Keratinocyte (primary cell): ENCODE results near the gene DDX49. TPM values are rescaled to one million over a fixed set of nuclear protein-coding genes. Genes with fewer than 3 reads are reported as not detected.

ENCODE experiments used
- DNase-seq: peaks from one replicate; pipeline ENCODE4 v3.0.0-alpha.2; 2011; ENCODE audit warnings: low read depth, missing footprints, low spot score
- FAIRE-seq: peaks from 2 replicates; lab custom pipeline; 2011; peaks lifted over from hg19 to GRCh38; lab: Jason Lieb, UNC
- H2AFZ ChIP-seq: 2 replicates; pipeline ENCODE4 v1.6.0; 2012; ENCODE audit warnings: low read length, control low read depth, inconsistent platforms; ENCODE audit not compliant: control insufficient read depth
- H3K27ac ChIP-seq: 2 replicates; pipeline ENCODE4 v1.5.1; 2011; ENCODE audit warnings: low read length; ENCODE audit not compliant: control insufficient read depth, insufficient read depth
- H3K27me3 ChIP-seq: 3 replicates; pipeline ENCODE4 v1.6.0; 2011; ENCODE audit warnings: low read length; ENCODE audit not compliant: control insufficient read depth, insufficient read depth; ENCODE audit errors: extremely low read depth
- H3K36me3 ChIP-seq, 2 experiments: 2 replicates in 1 of 2; 3 replicates in 1 of 2; pipeline ENCODE4 v1.5.1; 2011; ENCODE audit warnings: low read length in 2 of 2, mild to moderate bottlenecking in 1 of 2; ENCODE audit not compliant: control insufficient read depth in 2 of 2, insufficient read depth in 2 of 2; ENCODE audit errors: extremely low read depth in 1 of 2
- H3K4me1 ChIP-seq: 3 replicates; pipeline ENCODE4 v1.5.1; 2011; ENCODE audit warnings: low read length; ENCODE audit not compliant: control insufficient read depth, insufficient read depth; ENCODE audit errors: extremely low read depth
- H3K4me2 ChIP-seq: 3 replicates; pipeline ENCODE4 v1.6.0; 2011; ENCODE audit warnings: low read depth, low read length; ENCODE audit not compliant: control insufficient read depth, insufficient read depth; ENCODE audit errors: extremely low read depth
- H3K4me3 ChIP-seq, 3 experiments: fragments of 200-600 bp in 1 of 3; sonication (generic) in 1 of 3; 2 replicates in 2 of 3; 3 replicates in 1 of 3; pipeline ENCODE4 v1.5.1; 2011 to 2016; ENCODE audit warnings: low read length in 3 of 3, mild to moderate bottlenecking in 3 of 3, control low read depth in 2 of 3, inconsistent platforms in 1 of 3, low read depth in 1 of 3, mixed read lengths in 1 of 3, mixed run types in 1 of 3, moderate library complexity in 1 of 3; ENCODE audit not compliant: control insufficient read depth in 2 of 3, insufficient read depth in 2 of 3; ENCODE audit errors: extremely low read depth in 1 of 3
- H3K79me2 ChIP-seq: 2 replicates; pipeline ENCODE4 v1.6.0; 2012; ENCODE audit warnings: low read length; ENCODE audit not compliant: control insufficient read depth, insufficient read depth
- H3K9ac ChIP-seq: 3 replicates; pipeline ENCODE4 v1.6.0; 2011; ENCODE audit warnings: low read length; ENCODE audit not compliant: control insufficient read depth, insufficient read depth; ENCODE audit errors: extremely low read depth
- H3K9me1 ChIP-seq: 3 replicates; pipeline ENCODE4 v1.6.0; 2011; ENCODE audit warnings: low read length; ENCODE audit not compliant: control insufficient read depth, insufficient read depth; ENCODE audit errors: extremely low read depth
- H3K9me3 ChIP-seq: 2 replicates; pipeline ENCODE4 v1.5.1; 2012; ENCODE audit warnings: low read depth, low read length; ENCODE audit not compliant: control insufficient read depth
- H4K20me1 ChIP-seq: 3 replicates; pipeline ENCODE4 v1.6.0; 2011; ENCODE audit warnings: low read length; ENCODE audit not compliant: control insufficient read depth, insufficient read depth; ENCODE audit errors: extremely low read depth
- CTCF ChIP-seq, 3 experiments: IDR thresholded peaks in 1 of 3; conservative IDR thresholded peaks in 1 of 3; optimal IDR thresholded peaks in 1 of 3; 2 replicates in 2 of 3; 3 replicates in 1 of 3; pipeline versions ENCODE3 to v1.5.1; 2011; ENCODE audit warnings: low read length in 3 of 3, mild to moderate bottlenecking in 3 of 3, moderate library complexity in 2 of 3, control low read depth in 1 of 3, inconsistent platforms in 1 of 3; ENCODE audit not compliant: insufficient read depth in 2 of 3; ENCODE audit errors: extremely low read depth in 1 of 3
- EZH2 ChIP-seq: IDR thresholded peaks from one replicate; pipeline ENCODE4 v1.6.1; 2012; ENCODE audit warnings: inconsistent platforms, mild to moderate bottlenecking, low read length, moderate library complexity
- dilution Hi-C: fragments of 300-500 bp; cut with MboI; formaldehyde crosslinking; loops from one replicate; pipeline ENCODE4 v1.7.0; 2020; ENCODE audit warnings: low sequenced_read_pairs; ENCODE audit not compliant: extremely low pct_ligation_motif_present
- polyA plus RNA-seq, 5 experiments: library from polyadenylated mRNA; depleted of rRNA in 3 of 5; stranded (reverse) in 3 of 5; stranded (forward) in 1 of 5; unstranded in 1 of 5; fragments of >200 nt; gene quantifications; 1 replicate in 1 of 5; 2 replicates in 3 of 5; 3 replicates in 1 of 5; pipeline versions ENCODE4 v1.2.1 to v1.2.3, GENCODE V29; 2011 to 2012; ENCODE audit warnings: missing spikeins in 2 of 5, low read depth in 1 of 5, low replicate concordance in 1 of 5

DDX49 gene
- polyA plus RNA-seq, 1 donor (not counting 4 experiments of a cell fraction or from before 2014, with no cell fraction given), result 39.2 TPM

- Histone ChIP-seq H3K4me3 (peak overlapping the region; percentile 93 to 97 (median 93)), H3K9me1 (no peaks in the 10 kb centered on the region), H3K79me2 (peaks cover 46% of the 10 kb centered on the region), H3K9me3 (no peaks in the 10 kb centered on the region), H3K9ac (peak overlapping the region; percentile 99), H3K36me3 (peaks cover 16 to 26% of the 10 kb centered on the region in 2 experiments), H3K27ac (peak overlapping the region; percentile 84), H2AFZ (no peak overlapping the region), H3K27me3 (no peaks in the 10 kb centered on the region), H3K4me1 (peaks cover 11% of the 10 kb centered on the region), H3K4me2 (peak overlapping the region; percentile 98), H4K20me1 (peaks cover 4% of the 10 kb centered on the region)
- TF ChIP-seq CTCF (optimal IDR thresholded peaks at IDR 0.05 in 1 of 3, IDR thresholded peaks at IDR 0.05 in 1 of 3, conservative IDR thresholded peaks at IDR 0.05 in 1 of 3; ENCODE audit: extremely low read depth in 1 of 3, insufficient read depth in 2 of 3, low read length in 3 of 3), result no peak
- TF ChIP-seq EZH2, result no peak
- dilution Hi-C loops, result no loop called here
- DNase-seq (no peak), FAIRE-seq (no peak)
Observed at GRCh38 chr19:18920400-18920799, 885 bp downstream of the DDX49 start.

GRCh38 chr19:18921593-18921992 is 2.1 kb downstream of the DDX49 start:
- Histone ChIP-seq H3K27me3 (no peaks in the 10 kb centered on the region), H3K9me1 (no peaks in the 10 kb centered on the region), H3K9me3 (no peaks in the 10 kb centered on the region), H3K9ac (no peak overlapping the region), H3K27ac (no peak overlapping the region), H3K36me3 (peaks cover 21 to 30% of the 10 kb centered on the region in 2 experiments), H3K79me2 (peaks cover 41% of the 10 kb centered on the region), H3K4me2 (no peak overlapping the region), H2AFZ (no peak overlapping the region), H3K4me1 (peaks cover 11% of the 10 kb centered on the region), H3K4me3 (no peak overlapping the region), H4K20me1 (peaks cover 8% of the 10 kb centered on the region)
- TF ChIP-seq CTCF (optimal IDR thresholded peaks at IDR 0.05 in 1 of 3, IDR thresholded peaks at IDR 0.05 in 1 of 3, conservative IDR thresholded peaks at IDR 0.05 in 1 of 3; ENCODE audit: extremely low read depth in 1 of 3, insufficient read depth in 2 of 3, low read length in 3 of 3), result no peak
- TF ChIP-seq EZH2, result no peak
- dilution Hi-C loops, result no loop called here
- FAIRE-seq (no peak), DNase-seq (no peak)
